ENCODE data around the gene ARF1.

- no peak for TF ChIP-seq SMAD1 (IDR thresholded peaks at IDR 0.05; ENCODE audit: low read depth, partially characterized antibody)
- TF ChIP-seq ZSCAN29 (IDR thresholded peaks at IDR 0.05) = no peak
- TF ChIP-seq FOXK2 (IDR thresholded peaks at IDR 0.05) = no peak
- no peak for TF ChIP-seq CREM (IDR thresholded peaks at IDR 0.05; ENCODE audit: low read depth)
- TF ChIP-seq POLR2A (IDR thresholded peaks at IDR 0.05; ENCODE audit: low read depth, low read length) = no peak
- no peak for TF ChIP-seq SMC3 (IDR thresholded peaks at IDR 0.05; ENCODE audit: borderline replicate concordance, low read length)
- no peak for TF ChIP-seq TAF1 (IDR thresholded peaks at IDR 0.05; ENCODE audit: borderline replicate concordance, low read depth, low read length)
- TF ChIP-seq, protein P1, sequence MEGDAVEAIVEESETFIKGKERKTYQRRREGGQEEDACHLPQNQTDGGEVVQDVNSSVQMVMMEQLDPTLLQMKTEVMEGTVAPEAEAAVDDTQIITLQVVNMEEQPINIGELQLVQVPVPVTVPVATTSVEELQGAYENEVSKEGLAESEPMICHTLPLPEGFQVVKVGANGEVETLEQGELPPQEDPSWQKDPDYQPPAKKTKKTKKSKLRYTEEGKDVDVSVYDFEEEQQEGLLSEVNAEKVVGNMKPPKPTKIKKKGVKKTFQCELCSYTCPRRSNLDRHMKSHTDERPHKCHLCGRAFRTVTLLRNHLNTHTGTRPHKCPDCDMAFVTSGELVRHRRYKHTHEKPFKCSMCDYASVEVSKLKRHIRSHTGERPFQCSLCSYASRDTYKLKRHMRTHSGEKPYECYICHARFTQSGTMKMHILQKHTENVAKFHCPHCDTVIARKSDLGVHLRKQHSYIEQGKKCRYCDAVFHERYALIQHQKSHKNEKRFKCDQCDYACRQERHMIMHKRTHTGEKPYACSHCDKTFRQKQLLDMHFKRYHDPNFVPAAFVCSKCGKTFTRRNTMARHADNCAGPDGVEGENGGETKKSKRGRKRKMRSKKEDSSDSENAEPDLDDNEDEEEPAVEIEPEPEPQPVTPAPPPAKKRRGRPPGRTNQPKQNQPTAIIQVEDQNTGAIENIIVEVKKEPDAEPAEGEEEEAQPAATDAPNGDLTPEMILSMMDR (IDR thresholded peaks at IDR 0.05 in 2 of 3, conservative IDR thresholded peaks at IDR 0.05 in 1 of 3; ENCODE audit: control insufficient read depth in 2 of 3, extremely low read depth in 1 of 3, insufficient read depth in 1 of 3, low read depth in 3 of 3, low read length in 3 of 3) = no peak
- TF ChIP-seq TCF7 (IDR thresholded peaks at IDR 0.05; ENCODE audit: borderline replicate concordance) = no peak
- TF ChIP-seq ZBED1 (IDR thresholded peaks at IDR 0.05; ENCODE audit: borderline replicate concordance) = no peak
Measured at GRCh38 chr1:228068359-228068758, 14.1 kb upstream of the ARF1 start.

Data from GM12878 (cell line).